RCC 7860 (cell line): Measurements from ENCODE around the gene SLF1.

Experiments
- DNase-seq: peaks from one replicate; pipeline ENCODE4 v3.0.0-alpha.2; 2015; ENCODE audit warnings: low spot score
- FAIRE-seq: peaks from 2 replicates; lab custom pipeline; 2012; peaks lifted over from hg19 to GRCh38; lab: Jason Lieb, UNC

The SLF1 gene

GRCh38 chr5:94707359-94707758 lies 88.9 kb downstream of the SLF1 start:
- DNase-seq: no peak

GRCh38 chr5:94709277-94709676 lies 90.8 kb downstream of the SLF1 start:
- no peak for DNase-seq
- FAIRE-seq: no peak

More at GRCh38 chr5:94707359-94707758, 88.9 kb downstream of the SLF1 start:
- FAIRE-seq: no peak

- DNase-seq (no peak), FAIRE-seq (no peak)
Measured at GRCh38 chr5:94711785-94712184, 93.3 kb downstream of the SLF1 start.

GRCh38 chr5:94715768-94716167 lies 97.3 kb downstream of the SLF1 start:
- no peak for FAIRE-seq

GRCh38 chr5:94725142-94725541 lies 106.7 kb downstream of the SLF1 start:
- FAIRE-seq (no peak), DNase-seq (no peak)

More at GRCh38 chr5:94715768-94716167, 97.3 kb downstream of the SLF1 start:
- no peak for DNase-seq

- FAIRE-seq: no peak
- DNase-seq: no peak
Measured at GRCh38 chr5:94731471-94731870, 113.0 kb downstream of the SLF1 start.

- FAIRE-seq (no peak), DNase-seq (no peak)
Measured at GRCh38 chr5:94736498-94736897, 118.0 kb downstream of the SLF1 start.

GRCh38 chr5:94740286-94740685 lies 121.8 kb downstream of the SLF1 start:
- FAIRE-seq (no peak), DNase-seq (no peak)

- FAIRE-seq: no peak
- no peak for DNase-seq
Measured at GRCh38 chr5:94742852-94743251, 124.4 kb downstream of the SLF1 start.

- FAIRE-seq (no peak), DNase-seq (no peak)
Measured at GRCh38 chr5:94744906-94745305, 126.4 kb downstream of the SLF1 start.

- peak; percentile 83 for FAIRE-seq
- DNase-seq: peak; percentile 47
Measured at GRCh38 chr5:94745786-94746730, 127.6 kb downstream of the SLF1 start.

GRCh38 chr5:94746731-94747124 lies 128.3 kb downstream of the SLF1 start:
- FAIRE-seq: peak; percentile 39

More at GRCh38 chr5:94746731-94747124, 128.3 kb downstream of the SLF1 start:
- DNase-seq: peak; percentile 37
